Brain pericyte (primary cell): ENCODE measurements around the gene ZSCAN5A.
"Not testable (repeated sequence)": the region's sequence is repeated elsewhere in the genome, so short reads cannot be mapped to it uniquely, and the experiment has no call there.

Experiments
- DNase-seq: peaks from one replicate; pipeline ENCODE4 v3.0.0-alpha.2; 2012; ENCODE audit warnings: low read depth, low spot score

ZSCAN5A gene

DNA sequence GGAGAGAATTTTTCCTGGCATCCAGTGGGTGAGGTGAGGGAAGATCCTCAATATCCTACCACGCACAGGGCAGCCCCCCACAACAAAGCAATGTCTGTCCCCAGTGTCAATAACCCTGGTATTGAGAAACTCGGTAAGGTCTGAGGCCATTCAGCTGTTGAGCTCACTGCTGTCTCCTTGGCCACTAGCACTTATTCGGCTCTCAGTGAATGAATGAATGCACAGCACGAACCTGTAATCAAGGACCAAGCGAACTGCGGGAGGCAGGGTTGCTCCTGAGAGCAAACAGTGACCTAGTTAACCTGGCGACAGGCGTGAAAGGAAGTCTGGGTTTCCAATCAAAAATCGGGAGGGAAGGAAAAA is 640 bp downstream of the ZSCAN5A start:
- no peak for DNase-seq

DNA sequence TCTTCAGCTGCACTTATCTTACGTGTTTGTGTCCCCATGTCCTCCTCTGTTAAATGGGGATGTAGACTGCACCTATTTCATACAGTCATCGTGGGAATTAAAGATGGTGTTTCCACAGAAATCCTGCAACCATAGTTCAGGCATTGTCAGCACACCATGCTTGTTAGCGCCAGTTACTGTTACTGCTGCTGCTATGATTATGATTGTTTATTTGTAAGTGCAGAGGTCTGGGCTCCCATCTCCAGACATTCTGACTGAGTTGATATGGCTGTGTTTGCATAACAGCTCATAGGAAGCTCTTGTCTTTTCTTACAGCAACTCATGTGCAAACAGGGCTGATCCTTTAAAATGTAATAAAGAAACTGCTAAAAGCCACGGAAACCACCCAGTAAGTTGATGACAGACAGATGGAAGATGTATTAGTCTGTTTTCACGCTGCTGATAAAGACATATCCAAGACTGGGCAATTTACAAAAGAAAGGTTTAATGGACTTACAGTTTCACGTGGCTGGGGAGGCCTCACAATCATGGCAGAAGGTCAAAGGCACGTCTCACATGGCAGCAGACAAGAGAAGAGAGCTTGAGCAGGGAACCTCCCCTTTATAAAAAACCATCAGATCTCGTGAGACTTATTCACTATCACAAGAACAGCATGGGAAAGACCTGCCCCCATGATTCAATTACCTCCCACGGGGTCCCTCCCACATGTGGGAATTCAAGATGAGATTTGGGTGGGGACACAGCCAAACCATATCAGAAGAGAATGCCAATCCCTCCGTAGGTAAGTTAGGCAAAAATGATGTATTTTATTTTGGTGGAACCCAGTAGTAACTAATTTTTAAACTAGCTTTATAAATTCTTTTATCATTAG is 1.6 kb downstream of the ZSCAN5A start:
- DNase-seq, result no peak

DNA sequence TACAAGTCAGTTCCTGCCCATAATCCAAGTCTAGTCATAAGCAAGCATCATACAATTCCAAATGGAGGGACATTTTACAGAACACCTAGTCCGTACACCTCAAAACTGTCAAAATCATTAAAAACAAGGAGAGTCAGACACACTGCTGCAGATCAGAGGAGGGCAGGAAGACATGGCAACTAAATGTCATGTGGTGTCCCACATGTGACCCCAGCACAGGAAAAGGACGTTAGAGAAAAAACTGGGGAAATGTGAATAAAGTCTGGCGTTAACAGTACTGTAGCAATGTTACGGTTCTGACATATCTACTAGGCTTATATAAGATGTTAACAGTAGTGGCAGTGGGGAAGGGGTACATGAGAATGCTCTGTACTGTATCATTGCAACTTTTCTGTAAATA is 2.3 kb downstream of the ZSCAN5A start:
- no peak for DNase-seq

DNA sequence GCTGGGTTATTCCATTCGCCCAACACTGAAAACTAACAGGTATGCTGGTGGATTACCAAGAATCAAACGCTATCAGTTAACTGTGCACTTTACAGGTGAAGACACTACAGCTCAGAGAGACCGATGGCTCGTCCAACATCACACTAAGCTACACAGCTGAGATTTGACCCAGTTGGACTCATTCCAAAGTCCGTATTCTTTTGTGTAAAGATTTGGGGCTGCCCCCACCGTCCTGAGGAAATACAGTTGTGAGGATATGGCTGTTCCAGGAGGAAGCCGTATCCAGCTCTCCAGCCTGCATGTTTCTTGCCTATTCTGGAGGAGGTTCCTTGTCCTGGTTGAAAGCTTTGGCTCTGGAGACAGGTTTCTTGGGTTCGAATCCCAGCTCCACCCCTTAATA is 4.2 kb downstream of the ZSCAN5A start:
- no peak for DNase-seq

DNA sequence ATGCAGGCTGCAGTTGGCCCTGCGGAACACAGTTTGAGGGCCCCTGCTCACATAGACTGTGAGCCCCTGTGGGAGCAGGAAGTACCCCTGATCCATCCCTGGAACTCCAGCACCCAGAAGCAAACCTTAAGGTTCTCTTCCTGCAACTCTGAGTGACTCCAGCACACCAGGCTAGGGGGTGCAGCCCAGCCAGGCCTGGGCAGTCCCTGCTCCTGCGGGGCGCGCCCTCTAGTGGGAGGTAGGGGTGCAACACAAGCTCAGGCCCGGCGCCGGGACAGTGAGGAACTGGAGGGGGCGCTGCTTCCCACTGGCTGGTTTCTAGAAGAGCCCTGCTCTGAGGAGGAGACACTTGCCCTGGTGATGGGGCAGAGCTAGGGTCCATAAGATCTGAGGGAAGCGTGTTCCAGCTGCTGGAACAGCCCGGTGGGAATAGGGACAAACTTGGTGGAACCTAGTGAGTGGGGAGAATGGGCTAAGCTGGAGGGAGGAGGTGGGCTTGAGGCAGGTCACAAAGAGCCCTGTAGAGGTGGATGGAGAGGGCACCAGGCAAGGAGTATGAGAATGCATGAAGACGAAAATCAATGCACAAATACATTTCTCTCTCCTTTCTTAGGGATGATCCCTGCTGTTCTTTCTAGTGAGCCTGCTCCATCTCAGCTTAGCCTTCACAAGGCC is 5.0 kb downstream of the ZSCAN5A start:
- no peak for DNase-seq

DNA sequence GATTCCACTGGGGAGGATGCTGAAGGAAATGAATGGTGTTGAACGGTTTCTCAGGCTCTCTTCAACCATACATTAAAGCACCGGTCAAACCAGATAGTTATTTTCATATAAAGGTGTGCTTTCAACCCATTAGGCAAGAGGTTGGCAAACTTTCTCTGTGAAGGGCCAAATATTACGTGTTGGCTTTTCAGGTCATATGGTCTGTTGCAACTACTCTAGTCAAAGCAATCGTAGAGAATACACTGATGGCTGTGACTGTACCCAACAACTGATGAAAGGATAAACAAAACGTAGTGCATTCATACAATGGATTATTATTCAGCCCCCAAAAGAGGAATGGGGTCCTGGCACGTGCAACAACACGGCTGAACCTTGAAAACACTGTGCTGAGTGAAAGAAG is 5.8 kb downstream of the ZSCAN5A start:
- no peak for DNase-seq

DNA sequence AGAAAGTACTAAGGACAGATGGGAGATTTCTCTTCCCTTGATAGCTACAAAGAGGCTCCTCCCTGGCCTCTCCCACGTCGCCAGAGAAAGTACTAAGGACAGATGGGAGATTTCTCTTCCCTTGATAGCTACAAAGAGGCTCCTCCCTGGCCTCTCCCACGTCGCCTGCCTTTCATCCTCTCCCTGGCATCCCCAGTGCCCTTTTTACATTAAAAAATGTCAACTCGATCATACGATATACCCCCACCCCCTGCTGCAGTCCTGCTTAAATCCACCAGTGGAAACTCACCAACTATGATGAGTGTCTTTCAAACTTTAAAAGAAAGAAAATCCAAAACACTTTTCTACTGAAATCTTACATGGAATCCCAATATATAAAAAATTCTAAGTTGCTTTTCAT is 7.6 kb downstream of the ZSCAN5A start:
- DNase-seq, result not testable (repeated sequence)

DNA sequence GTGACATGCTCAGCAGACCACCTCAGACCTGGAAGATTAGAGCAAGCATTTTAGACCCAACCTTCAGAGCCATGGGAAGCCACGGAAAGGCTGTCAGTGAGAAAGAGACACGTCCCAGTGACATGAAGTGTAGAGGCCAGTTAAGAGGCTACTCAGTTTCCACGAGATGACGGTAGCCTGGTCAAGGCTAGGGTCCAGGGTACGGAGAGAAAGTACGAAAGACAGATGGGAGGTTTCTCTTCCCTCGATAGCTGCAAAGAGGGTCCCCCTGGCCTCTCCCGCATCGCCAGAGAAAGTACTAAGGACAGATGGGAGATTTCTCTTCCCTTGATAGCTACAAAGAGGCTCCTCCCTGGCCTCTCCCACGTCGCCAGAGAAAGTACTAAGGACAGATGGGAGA is 8.6 kb downstream of the ZSCAN5A start:
- DNase-seq, result no peak

DNA sequence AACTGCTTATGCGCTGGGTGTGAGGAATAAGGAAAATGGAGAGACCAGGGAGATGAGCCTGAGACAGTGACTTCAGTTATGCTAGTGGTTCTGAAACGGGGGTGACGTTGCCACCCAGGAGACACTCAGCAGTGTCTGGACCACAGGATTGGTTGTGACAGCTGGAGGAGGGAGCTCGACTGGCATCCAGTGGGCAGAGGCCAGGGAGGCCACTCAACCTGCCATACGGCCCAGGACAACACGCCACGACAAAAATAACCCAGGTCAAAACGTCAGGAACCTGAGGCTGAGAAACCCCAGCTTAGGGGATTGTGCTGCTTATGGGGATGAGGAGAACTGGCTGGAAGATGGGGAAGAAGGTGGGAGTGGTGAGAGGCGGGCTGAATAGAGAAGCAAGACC is 10.4 kb downstream of the ZSCAN5A start:
- no peak for DNase-seq

DNA sequence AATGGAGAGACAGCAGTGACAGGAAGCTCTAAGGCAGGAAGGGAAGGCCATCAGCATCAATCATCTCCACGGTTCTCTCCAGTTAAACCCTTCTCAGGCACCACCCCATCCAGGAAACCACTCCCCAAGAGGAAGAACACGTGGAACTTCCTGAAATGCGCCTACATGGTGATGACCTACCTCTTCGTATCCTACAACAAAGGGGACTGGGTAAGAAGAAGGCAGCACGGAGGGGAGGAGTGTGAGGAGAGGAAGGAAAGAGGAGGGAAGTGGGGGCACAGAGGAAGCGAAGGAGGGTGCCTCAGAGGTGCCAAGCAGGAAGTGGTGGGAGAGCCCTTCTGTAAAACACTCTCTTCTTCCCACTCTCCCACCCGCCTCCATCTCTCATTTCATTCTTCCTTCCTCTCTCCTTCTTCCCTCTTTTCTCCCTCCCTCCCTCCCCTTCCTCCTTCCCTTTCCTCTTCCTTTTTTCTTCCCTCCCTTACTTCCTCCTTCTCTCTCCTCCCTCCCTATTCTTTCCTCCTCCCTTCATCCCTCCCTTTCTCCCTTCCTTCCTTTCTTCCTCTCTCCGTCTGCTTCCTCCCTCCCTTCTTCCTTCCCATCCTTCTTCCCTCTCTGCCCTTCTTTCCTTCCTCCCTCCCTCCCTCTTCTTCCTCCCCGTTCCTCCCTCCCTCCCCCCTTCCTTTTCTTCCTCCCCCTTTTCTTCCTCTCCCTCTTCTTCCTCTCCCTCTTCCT is 12.6 kb downstream of the ZSCAN5A start:
- no peak for DNase-seq

DNA sequence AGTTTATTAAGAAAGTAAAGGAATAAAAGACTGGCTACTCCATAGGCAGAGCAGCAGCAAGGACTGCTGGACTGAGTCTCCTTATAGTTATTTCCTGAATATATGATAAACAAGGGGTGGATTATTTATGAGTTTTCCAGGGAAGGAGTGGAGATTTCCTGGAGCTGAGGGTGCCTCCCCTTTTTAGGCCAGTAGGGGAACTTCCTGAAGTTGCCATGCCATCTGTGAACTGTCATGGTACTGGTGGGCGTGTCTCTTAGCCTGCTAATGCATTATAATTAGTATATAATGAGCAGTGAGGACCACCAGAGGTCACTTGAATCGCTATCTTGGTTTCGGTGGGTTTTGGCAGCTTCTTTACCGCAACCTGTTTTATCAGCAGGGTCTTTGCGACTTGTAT is 13.5 kb downstream of the ZSCAN5A start:
- DNase-seq, result no peak

DNA sequence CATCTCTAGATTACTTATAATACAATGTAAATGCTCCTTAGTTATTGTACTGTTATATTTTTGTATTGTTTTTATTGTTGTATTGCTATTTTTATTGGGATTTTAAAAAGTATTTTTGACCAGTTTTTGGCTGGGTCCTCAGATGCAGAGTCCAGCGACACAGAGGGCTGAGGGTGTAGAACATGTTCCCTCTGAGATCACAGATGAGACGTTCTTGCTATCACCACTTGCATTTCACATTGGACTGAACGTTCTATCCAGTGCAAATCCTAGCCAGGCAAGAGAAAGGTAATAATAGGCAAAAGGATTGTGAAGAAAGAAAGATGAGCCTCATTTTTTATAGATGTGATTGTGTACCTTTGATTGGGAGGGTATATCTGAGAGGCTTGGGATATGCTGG is 15.0 kb downstream of the ZSCAN5A start:
- DNase-seq, result no peak

DNA sequence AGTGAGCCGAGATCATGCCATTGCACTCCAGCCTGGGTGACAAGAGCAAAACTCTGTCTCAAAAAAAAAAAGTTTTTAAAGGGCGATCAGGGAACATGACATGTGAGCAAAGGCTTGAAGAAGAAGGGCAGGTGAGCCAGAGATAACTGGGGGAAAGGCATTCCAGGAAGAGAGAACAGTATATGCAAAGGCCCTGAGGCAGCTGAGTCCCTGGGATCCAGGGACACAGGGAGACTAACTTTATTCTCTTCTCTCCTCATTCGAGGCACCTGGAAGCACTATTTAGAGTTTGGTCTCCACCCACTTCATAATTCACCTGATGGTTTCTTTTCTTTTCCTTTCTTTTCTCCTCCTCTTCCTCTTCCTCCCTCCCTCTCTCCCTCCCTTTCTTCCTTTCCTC is 17.6 kb downstream of the ZSCAN5A start:
- DNase-seq, result no peak

DNA sequence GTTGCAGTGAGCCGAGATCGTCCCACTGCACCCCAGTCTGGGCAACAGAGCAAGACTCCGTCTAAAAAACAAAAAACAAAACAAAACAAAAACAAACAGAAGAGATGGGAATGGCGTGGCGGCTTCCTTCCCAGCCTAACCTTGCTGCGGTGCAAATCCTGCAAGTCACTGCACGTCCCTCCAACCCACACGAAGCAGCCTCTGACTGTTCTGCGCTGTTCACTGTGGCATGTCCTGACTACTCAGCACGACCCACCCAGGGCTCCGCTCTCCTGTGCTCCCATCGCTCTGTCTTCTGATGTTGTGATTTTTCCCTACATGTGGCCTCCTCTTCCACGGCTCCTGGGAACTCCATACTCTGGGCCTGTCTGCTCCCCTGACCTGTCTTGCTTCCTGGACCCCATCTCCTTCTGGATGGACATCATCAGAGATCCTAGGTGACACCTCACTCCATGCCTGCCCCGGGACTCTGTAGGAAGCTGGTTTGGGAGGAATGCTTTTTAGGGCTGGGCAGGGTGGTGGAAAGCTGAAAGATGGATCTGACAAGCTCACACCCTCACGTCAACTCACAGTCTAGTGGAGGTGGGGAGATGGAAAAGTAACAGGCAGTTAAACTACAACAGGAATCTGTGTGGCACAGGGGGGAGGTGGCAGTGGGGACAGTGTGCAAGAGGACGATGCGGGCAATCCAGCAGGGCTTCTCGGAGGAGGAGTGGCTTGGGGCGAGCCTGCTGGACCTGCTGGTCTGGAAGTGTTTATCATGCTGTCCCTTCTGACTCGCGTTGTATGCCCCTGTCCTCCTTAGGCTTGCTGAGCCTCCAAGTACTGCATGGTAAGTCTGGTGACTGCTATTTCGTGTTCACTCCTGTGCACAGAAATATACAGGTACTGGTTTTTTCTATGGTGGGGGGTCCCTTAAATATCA is 18.8 kb downstream of the ZSCAN5A start:
- no peak for DNase-seq

DNA sequence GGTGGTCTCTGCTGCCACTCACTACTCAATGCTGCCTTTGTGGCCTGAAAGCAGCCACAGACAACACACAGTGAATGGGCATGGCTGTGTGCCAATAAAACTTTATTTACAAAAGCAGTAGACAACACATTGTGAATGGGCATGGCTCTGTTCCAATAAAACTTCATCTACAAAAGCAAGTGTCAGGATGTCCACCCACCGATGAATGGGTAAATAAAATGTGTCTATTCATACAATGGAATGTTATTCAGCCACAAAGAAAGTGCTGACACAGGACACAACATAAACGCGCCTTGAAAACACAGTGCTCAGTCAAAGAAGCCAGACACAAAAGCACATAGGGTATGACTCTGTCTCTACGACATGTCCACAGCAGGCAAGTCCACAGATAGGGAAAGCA is 20.1 kb downstream of the ZSCAN5A start:
- DNase-seq, result no peak

DNA sequence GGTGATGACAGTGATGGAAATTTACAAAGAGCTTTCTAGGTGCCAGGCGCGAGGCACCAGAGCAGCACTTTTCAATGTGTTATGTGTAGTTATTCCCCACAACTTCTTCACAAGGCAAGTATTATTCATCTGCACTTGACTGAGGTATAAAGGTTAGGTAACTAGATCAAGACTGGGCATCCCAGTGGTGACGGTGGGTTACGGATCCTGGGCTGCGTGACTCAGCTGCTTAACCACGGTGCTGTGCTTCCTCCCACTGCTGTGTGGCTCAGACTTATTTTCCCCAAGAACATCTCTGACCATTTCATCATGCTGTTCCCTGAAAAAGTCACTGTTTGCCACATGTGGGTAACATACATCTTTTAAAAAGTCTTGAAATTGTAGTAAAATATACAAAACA is 22.8 kb downstream of the ZSCAN5A start:
- DNase-seq, result no peak

DNA sequence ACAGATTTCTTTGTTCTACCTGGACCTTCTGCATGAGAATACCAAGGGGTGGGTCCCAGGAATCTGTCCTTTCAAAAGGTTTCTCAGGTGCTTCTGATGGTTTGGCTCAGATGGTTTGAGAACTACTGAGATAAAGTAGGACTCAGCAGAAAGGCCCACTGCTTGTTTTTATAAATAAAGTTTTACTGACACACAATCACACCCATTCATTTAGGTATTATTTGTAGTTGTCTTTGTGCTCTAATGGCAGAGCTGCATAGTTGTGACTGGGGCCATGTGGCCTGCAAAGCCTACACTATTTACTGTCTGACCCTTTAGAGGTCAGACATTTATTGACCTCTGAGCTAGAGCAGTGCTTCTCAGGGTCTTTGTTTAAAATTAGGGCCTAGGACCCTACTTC is 24.5 kb downstream of the ZSCAN5A start:
- no peak for DNase-seq

DNA sequence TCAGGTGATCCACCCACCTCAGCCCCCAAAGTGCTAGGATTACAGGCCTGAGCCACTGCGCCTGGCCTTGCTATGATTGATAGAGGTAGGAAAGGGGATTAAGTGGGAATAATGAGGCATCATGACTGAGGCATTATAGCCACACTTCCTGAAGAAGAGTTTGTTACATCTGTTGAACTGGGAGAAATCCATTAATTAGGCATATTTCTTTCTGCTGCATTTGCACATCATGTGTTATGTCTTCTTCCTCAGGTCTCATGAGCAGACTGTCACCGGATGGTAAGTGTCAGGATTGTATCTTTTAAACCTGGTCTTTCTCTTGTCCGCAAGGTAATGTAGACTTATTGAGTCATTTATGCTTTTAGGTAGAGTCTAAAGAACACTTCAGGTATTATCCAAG is 29.9 kb downstream of the ZSCAN5A start:
- DNase-seq, result no peak

DNA sequence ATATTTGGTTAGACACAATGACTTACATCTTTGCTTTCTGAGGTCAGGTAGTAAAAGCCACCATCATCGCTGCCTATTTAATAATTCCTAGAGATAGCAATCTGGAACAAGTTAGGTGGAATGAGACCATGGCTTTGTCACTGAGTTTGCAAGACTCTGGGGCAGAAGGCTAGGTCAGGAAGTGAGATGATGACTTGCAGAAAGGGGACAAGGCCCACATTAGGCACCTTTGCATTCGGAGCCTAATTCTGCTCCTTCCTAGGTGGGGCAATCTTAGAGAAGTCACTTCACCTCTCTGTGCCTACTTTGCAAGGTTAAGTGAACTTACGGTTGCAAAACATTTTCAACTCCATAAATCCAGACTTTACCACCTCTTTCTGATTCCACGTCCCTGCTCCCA is 31.8 kb downstream of the ZSCAN5A start:
- DNase-seq, result no peak

DNA sequence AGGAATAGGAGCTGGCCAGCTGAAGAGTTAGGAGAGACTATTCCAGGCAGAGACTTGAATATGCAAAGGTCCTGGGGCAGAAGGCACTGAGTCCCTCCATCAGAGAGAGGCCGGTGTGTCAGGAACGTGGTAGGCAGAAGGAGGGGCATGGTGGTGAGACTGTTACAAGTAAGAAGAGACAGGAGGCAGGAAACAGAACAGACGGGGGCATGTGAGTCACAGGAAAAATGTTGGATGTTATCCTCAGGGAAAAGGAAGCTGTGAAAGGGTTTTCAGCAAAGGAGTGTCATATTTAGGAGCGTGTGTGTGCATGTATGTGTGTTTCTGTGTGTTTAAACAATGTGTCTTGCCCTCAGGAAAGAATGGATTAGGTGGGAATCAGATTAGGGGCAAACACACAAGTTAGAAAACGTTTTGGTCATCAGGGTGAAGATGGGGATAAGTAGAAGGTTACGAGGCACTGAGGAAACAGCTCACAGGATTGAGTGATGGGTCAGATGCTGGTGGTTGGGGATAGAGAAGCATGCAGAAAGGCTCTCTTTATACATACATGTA is 41.0 kb downstream of the ZSCAN5A start:
- no peak for DNase-seq

DNA sequence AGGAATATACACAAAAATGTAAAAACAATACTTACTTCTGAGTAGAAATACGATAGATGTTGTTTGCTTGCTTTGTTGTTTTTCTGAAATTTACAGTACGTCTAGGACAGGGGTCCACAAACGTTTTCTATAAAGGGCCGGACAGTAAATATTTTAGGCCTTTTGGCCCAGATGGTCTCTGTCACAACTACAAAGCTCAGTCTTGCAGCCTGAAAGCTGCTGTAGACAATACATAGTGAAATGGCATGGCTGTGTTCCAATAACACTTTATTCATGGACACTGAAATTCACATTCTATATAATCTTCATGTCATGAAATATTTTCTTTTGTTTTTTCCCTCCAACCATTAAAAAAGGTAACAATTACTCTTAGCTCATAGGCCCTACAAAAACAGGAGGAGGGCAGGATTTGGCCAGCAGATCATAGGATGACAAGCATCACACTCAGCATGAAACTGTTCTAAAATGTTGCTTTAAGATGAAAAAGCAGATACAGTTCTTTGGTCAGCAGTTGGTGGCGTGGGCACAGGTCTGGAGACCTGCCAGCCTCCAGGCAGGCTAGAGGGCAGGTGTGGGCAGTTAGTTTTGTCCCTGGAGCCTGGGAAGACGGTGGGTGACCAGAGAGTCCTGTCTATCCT is 42.4 kb downstream of the ZSCAN5A start, which contains the start of gene EDDM13:
TSS of gene EDDM13 (plus strand) at position 588 of the 638 bp plus-strand sequence. CDS start 87 bp downstream, outside the sequence.
- DNase-seq, result no peak
